ENCODE data around the gene BAIAP2.
"Not testable (repeated sequence)": the region's sequence is repeated elsewhere in the genome, so short reads cannot be mapped to it uniquely, and the experiment has no call there.

The BAIAP2 gene

GRCh38 chr17:81154016-81154415 is 119.1 kb downstream of the BAIAP2 start:
- ATAC-seq, result not testable (repeated sequence)

- no peak for ATAC-seq
- no peak for TF ChIP-seq RARB (CRISPR knock-in tag; IDR thresholded peaks at IDR 0.05)
- no peak for TF ChIP-seq ZFP3 (CRISPR knock-in tag; IDR thresholded peaks at IDR 0.05)
- no peak for TF ChIP-seq CREB5 (CRISPR knock-in tag; IDR thresholded peaks at IDR 0.05; ENCODE audit: low read depth)
- TF ChIP-seq ZC3H10 (CRISPR knock-in tag; IDR thresholded peaks at IDR 0.05), result no peak
- TF ChIP-seq ZNF565 (CRISPR knock-in tag; conservative IDR thresholded peaks at IDR 0.05; ENCODE audit: low read depth), result no peak
- TF ChIP-seq TCF4 (CRISPR knock-in tag; IDR thresholded peaks at IDR 0.05; ENCODE audit: borderline replicate concordance), result no peak
- no peak for TF ChIP-seq TOX (CRISPR knock-in tag; IDR thresholded peaks at IDR 0.05; ENCODE audit: borderline replicate concordance)
Measured at GRCh38 chr17:81154961-81155360, 120.0 kb downstream of the BAIAP2 start.

DNA sequence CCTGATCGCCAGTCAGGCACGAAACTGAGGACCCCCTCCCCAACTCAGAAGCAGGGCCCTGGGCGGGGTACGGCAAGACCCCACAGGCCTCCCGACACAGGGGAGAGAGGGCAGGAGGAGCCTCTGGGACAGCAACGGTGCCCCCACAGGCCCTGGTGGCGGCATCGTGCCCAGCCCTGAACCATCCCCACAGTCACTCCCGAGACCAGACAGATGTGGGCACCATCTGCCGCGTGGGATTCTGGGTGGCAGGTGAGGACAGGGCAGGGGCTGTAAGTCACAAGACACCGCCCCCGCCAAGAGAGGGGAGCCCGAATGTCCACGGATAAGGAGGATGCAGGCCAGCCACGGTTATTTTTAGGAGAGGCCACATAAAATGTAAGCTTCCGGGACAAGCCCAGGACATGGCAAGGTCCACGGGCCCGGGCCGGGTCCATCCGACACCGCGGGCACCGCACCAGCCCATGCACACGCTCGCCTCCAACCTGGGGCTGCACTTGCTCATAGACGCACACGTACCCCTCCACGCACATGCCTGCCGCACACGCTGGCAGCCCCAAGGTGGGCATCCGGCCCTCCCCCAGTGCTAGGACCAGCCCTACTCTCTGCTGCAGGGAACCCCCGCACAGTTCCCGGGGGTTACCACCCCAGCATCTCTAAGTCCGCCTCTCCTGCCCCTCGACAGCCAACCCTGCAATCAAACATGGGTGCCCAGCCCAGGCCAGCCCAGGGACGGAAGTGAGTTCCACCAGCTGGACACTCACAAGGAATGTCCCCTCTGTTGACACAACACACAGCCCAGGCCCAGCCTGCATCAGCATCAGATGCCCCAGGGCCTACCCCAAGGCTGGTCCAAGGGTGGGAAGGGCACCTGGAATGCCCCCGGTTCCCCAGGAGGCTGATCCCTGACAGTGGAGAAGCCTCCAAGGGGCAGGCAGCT is 122.2 kb downstream of the BAIAP2 start:
- ATAC-seq, result no peak
- no peak for TF ChIP-seq ISL1 (CRISPR knock-in tag; IDR thresholded peaks at IDR 0.05)
- no peak for TF ChIP-seq ZFP30 (CRISPR knock-in tag; IDR thresholded peaks at IDR 0.05)
- no peak for TF ChIP-seq RARB (CRISPR knock-in tag; IDR thresholded peaks at IDR 0.05)
- no peak for TF ChIP-seq OSR1 (CRISPR knock-in tag; IDR thresholded peaks at IDR 0.05)

DNA sequence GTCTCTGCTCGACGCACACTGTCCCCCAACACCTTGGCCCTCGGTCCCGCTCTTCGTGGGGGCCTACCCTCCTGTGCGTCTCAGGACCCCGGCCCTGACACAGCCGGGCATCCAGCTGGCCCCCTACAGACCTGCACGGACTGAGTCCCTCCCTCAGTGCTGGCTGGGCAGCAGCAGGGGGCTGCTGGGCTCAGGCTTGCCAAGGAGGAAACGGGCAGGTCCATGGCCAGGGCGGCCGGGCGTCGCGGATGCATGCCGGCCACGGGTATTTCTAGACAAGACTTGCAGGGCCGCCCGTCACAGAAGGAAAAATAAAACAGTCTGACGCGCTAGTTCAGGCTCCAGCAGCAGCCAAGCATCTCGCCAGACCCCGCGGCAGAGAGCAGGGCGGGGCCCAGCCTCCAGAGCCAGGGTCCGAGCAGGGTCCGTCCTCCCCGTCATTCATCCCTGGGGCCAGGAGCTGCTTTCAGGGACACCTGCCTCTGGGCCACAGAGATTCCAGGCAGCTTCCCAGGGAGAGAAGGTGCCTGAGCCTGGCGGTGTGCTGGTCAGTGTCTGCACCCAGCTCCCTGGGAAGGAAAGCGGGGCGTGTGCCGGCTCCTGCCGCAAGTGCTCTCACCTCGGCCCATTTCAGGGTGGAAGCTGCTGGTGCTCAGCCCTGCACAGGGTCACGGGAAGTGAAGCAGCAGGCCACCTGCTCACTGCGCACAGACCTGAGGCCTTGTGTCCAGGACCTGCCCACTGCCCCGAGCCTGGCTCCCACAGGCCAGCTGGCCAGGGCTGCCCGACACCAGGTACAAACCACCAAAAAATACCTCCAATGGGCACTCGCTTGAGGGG is 123.1 kb downstream of the BAIAP2 start:
- TF ChIP-seq, protein P1, sequence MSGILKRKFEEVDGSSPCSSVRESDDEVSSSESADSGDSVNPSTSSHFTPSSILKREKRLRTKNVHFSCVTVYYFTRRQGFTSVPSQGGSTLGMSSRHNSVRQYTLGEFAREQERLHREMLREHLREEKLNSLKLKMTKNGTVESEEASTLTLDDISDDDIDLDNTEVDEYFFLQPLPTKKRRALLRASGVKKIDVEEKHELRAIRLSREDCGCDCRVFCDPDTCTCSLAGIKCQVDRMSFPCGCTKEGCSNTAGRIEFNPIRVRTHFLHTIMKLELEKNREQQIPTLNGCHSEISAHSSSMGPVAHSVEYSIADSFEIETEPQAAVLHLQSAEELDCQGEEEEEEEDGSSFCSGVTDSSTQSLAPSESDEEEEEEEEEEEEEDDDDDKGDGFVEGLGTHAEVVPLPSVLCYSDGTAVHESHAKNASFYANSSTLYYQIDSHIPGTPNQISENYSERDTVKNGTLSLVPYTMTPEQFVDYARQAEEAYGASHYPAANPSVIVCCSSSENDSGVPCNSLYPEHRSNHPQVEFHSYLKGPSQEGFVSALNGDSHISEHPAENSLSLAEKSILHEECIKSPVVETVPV (CRISPR knock-in tag; IDR thresholded peaks at IDR 0.05), result no peak
- TF ChIP-seq ZFP3 (CRISPR knock-in tag; IDR thresholded peaks at IDR 0.05) (no peak), RARB (CRISPR knock-in tag; IDR thresholded peaks at IDR 0.05) (no peak), ESRRG (CRISPR knock-in tag; IDR thresholded peaks at IDR 0.05) (no peak)
- ATAC-seq, result no peak

GRCh38 chr17:81158688-81159590 is 124.0 kb downstream of the BAIAP2 start:
- ATAC-seq, result no peak
- no peak for TF ChIP-seq RARB (CRISPR knock-in tag; IDR thresholded peaks at IDR 0.05)

- no peak for ATAC-seq
- no peak for TF ChIP-seq ISL1 (CRISPR knock-in tag; IDR thresholded peaks at IDR 0.05)
- TF ChIP-seq CREB5 (CRISPR knock-in tag; IDR thresholded peaks at IDR 0.05; ENCODE audit: low read depth), result no peak
- no peak for TF ChIP-seq ARNTL (CRISPR knock-in tag; IDR thresholded peaks at IDR 0.05; ENCODE audit: borderline replicate concordance, low read depth)
- TF ChIP-seq RARB (CRISPR knock-in tag; IDR thresholded peaks at IDR 0.05), result no peak
- no peak for TF ChIP-seq PATZ1 (CRISPR knock-in tag; IDR thresholded peaks at IDR 0.05; ENCODE audit: borderline replicate concordance)
- TF ChIP-seq ZNF8 (CRISPR knock-in tag; IDR thresholded peaks at IDR 0.05), result no peak
- no peak for TF ChIP-seq OSR1 (CRISPR knock-in tag; IDR thresholded peaks at IDR 0.05)
Measured at GRCh38 chr17:81159611-81160265, 124.8 kb downstream of the BAIAP2 start.
